CD4-positive, alpha-beta T cell treated with Interleukin-17A for 1 hour (primary cell): Measurements from ENCODE around the gene TUBB4A.

Source experiments
- DNase-seq: peaks from one replicate; pipeline ENCODE4 v3.0.0-alpha.2; 2020

Gene TUBB4A

GRCh38 chr19:6491802-6492592 lies 10.1 kb downstream of the TUBB4A start:
- no peak for DNase-seq

DNA sequence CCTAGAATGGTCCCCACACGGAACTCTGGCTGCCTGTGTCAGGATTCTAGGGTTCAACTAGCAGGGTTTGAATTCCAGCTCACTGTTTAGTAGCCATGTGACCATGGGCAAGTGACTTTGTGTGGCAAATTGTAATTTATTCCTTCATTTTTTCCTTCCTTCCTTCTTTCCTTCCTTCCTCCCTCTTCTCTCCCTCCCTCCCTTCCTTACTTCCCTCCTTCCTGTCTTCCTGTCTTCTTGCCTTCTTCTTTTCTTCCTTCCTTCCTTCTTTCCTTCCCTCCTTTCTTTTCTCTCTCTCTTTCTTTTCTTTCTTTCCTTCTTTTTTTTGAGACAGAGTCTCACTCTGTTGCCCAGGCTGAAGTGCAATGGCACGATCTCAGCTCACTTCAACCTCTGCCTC lies 12.0 kb downstream of the TUBB4A start:
- no peak for DNase-seq

GRCh38 chr19:6489278-6490061 lies 12.6 kb downstream of the TUBB4A start:
- DNase-seq: peak; percentile 39

GRCh38 chr19:6484831-6485230 lies 17.3 kb downstream of the TUBB4A start:
- DNase-seq: no peak

GRCh38 chr19:6484230-6484629 lies 17.9 kb downstream of the TUBB4A start:
- DNase-seq: no peak

GRCh38 chr19:6483235-6483634 lies 18.9 kb downstream of the TUBB4A start:
- DNase-seq: no peak

- no peak for DNase-seq
These were observed 19.8 kb downstream of the TUBB4A start for GRCh38 chr19:6482343-6482686.

GRCh38 chr19:6481541-6482342 lies 20.4 kb downstream of the TUBB4A start, which contains the start of gene DENND1C:
TSS of gene DENND1C (minus strand) at chr19:6481787. CDS start at chr19:6481695, 92 bp downstream.
- peak; percentile 81 for DNase-seq

GRCh38 chr19:6480848-6481415 lies 21.2 kb downstream of the TUBB4A start:
- DNase-seq: peak; percentile 34

GRCh38 chr19:6479836-6480398 lies 22.2 kb downstream of the TUBB4A start:
- no peak for DNase-seq

- no peak for DNase-seq
These were observed 23.3 kb downstream of the TUBB4A start for GRCh38 chr19:6478815-6479214.

- no peak for DNase-seq
These were observed 25.1 kb downstream of the TUBB4A start for GRCh38 chr19:6476896-6477431.

DNA sequence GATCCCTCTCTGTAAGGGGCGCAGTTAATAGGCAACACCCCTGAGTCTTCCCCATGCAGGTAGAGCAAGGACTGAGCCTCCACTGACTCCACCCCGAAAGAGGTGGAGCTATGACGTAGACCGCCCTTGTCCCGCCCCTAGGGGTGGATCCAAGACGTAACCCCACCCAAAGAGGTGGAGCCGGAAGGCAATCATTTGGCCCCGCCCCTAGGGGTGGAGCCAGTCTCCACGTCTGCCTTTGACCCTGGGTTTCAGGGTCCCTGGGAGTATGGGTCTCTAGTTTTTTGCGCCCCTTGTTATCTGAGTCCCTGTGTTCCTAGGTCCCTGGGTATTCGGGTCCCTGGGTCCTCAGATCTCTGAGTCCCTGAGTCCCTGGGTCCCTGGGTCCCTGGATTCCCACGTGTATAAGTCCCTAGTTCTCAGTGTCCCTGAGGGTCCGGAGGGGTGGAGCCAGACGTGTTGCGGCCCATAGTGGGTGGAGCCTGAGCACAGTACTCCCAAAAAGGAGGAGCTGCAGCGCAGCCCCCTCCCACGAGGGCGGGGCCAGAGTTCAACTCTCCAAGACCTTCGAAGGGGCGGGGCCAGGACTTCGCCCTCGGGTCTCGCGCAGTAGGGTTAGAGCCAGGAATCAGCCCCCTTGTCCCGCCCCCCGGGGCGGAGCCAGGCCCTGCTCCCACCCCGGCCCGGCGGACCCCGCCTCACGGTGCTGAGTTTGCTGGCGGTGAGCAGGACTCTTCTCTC lies 25.8 kb downstream of the TUBB4A start:
- peak; percentile 77 for DNase-seq

DNA sequence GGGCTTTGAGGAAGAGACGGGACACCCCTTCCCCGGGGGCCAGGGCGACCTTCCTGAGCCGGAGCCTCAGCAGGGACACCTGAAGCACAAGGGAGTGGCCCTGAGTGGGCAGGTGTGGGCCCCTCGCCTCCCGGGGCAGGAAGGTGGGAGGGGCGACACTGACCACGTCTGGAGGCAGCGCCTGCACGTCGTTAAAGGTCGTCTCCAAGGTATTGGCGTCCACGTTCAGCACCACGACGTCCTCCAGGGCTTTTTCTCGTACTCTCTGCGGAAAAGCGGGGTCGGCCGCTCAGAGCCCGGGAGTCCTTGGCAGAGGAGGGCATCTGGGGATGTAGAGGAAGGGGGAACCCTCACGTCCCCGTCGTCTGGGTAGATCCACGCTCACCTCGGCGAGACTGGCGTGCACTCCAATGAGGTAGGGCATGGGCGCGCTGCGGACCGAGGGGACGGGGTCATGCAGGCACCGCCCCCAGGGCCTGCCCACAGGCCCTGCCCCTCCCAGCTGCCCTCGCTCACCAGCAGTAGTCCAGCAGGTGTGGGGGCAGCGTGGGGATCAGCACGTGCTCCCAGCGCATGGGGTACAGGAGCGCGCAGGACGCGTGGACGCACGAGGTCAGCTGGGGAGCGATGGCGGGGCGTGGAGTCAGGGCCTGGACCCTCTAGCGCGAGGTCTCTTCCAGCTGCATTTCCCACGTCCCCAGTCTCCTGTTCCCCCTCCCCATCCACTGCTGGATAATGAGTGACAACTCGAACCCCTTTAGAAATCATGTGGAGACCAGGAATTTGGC lies 26.6 kb downstream of the TUBB4A start:
- DNase-seq: no peak

DNA sequence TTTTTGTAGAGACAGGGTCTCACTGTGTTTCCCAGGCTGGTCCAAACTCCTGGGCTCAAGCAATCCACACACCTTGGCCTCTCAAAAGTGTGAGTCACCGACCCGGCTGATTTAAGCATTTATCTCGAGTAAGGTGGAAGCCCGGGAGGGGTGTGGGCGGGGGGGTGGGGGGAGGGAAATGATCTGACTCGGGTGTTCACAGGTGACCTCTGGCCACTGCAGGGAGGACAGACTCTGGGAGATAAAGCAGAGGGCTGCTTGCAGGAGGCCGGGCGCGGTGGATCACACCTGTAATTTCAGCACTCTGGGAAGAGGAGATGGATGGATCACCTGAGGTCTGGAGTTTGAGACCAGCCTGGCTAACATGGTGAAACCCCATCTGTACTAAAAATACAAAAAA lies 28.5 kb downstream of the TUBB4A start:
- no peak for DNase-seq

GRCh38 chr19:6472713-6473112 lies 29.4 kb downstream of the TUBB4A start:
- DNase-seq: no peak

DNA sequence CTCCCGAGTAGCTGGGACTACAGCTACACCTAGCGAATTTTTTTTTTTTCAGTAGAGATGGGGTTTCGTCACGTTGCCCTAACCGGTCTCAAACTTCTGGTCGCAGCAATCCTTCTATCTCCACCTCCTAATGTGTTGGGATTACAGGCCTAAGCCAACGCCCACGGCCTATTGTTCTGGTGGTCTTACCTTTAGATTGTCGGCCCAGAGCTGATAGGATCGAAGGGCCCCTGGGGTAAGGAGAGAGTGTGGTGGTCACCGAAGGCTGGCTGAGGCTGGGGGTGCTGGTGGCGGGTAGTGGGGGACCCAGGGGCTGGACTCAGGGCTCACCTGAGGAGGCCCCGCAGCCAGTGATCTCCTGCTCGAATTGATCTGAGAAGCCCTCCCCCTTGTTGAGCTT lies 31.0 kb downstream of the TUBB4A start:
- DNase-seq: no peak

GRCh38 chr19:6470173-6470572 lies 31.9 kb downstream of the TUBB4A start:
- no peak for DNase-seq

DNA sequence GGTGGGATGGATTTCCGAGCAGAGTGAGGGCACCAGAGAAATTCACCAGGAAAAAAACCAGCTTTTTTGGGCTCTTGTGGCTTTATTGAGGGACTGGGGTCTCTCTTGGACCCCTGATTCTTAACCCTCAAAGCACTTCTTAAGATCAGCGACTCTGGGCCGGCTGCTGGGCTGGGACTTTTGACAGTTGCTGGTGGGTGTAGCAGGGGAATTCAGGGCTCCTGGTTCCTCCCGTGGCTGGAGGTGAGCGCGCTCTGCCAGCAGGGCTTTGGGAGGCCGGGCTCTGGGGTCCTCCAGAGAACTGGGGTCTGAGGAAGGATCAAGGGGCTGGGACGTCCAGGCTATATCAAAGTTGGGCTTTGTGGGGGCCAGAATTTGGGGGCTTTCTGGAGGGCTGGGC lies 34.7 kb downstream of the TUBB4A start:
- no peak for DNase-seq

GRCh38 chr19:6466526-6467248 lies 35.4 kb downstream of the TUBB4A start:
- DNase-seq: no peak
